Measurements from ENCODE around the gene MCUB. TPM values are rescaled to one million over a fixed set of nuclear protein-coding genes. Genes with fewer than 3 reads are reported as not detected.

MCUB gene
- total and polyA plus RNA-seq, 4 donors = 1.3 to 4.9 (median 1.9) TPM

DNA sequence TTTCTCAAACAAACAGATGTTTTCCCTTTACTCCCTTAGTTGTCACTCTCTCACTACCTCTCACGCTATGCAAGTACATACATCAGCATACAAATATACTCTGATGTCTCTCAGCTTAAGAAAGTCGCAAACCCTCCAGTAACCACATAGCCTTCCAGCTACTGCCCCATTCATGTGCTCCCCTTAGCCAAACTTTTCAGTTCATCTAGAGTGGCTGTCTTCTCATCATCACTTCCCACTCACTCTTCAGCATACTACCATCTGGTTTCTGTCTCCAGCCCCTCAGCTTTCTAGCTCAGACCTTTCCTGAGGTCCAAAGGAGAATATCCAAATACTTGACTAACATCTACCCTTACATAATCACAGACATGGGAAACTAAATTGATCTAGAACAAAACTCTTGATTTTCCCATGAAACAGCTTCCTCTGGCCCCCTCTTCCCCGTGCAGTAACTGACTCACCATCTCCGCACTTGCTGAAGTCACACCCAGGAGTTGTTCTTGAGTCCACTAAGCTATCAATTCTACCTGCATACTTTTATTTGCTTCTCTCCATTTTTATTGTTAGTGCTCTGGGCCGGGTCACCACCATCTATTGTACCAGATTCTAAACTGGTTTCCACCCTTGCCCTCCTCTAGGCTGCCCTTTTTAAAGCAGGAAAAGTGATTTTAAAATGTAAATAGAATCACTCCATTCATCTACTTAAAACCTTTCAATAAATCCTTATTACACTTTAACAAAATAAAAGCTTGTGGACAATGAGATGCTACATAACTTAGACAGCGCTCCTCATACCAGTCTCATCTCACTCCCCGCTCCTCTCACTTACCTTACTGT is 86.0 kb downstream of the MCUB start (continued):
- TF ChIP-seq, protein P1, sequence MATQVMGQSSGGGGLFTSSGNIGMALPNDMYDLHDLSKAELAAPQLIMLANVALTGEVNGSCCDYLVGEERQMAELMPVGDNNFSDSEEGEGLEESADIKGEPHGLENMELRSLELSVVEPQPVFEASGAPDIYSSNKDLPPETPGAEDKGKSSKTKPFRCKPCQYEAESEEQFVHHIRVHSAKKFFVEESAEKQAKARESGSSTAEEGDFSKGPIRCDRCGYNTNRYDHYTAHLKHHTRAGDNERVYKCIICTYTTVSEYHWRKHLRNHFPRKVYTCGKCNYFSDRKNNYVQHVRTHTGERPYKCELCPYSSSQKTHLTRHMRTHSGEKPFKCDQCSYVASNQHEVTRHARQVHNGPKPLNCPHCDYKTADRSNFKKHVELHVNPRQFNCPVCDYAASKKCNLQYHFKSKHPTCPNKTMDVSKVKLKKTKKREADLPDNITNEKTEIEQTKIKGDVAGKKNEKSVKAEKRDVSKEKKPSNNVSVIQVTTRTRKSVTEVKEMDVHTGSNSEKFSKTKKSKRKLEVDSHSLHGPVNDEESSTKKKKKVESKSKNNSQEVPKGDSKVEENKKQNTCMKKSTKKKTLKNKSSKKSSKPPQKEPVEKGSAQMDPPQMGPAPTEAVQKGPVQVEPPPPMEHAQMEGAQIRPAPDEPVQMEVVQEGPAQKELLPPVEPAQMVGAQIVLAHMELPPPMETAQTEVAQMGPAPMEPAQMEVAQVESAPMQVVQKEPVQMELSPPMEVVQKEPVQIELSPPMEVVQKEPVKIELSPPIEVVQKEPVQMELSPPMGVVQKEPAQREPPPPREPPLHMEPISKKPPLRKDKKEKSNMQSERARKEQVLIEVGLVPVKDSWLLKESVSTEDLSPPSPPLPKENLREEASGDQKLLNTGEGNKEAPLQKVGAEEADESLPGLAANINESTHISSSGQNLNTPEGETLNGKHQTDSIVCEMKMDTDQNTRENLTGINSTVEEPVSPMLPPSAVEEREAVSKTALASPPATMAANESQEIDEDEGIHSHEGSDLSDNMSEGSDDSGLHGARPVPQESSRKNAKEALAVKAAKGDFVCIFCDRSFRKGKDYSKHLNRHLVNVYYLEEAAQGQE (IDR thresholded peaks at IDR 0.05) = no peak

DNA sequence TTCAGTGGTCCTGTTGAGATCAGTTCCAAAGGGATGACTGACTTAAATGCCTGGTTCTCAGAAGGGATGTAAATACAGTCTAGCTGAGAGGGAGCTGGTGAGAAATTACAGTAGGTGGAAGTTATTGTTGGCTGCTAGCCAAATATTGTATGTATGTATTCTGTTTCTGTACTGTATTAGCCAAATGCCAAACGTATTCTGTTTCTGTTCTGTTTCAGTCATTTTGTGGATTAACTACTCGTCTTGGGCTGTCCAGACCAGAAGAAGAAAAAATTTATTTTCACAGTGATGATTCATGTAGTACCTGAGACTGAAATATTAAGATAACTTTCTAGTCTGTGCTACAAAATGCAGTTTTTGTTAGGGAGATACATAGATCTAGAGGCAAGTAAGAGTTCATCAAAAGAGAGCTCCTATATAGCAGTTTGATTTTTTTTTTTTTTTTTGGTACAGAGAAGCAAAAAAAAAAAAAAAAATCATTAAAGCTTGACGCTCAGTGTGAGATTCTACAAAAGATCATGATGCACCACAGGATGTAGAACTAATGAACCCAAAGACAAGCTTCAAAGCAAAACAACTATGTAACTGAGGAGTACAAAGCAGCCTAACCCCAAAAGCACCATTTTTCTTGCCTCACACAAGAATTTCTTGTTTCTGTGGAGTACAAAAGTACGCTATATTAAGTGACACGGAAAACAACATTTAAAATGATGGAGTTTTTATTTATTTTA is 88.4 kb downstream of the MCUB start:
- H3K9ac ChIP-seq (ENCODE audit: low read depth in 1 of 2, low read length in 2 of 2) = no peak overlapping the region
- H3K27ac ChIP-seq (ENCODE audit: low read depth in 1 of 2, low read length in 2 of 2) = no peak overlapping the region
- H3K4me1 ChIP-seq (ENCODE audit: control insufficient read depth in 4 of 4, insufficient read depth in 4 of 4, low read length in 3 of 4) = no peaks in the 10 kb centered on the region
- 73% methylated on average over 5 of the region's 5 CpGs for WGBS
- no peak for TF ChIP-seq EGR1 (IDR thresholded peaks at IDR 0.05; ENCODE audit: low read depth in 2 of 2)
- no peaks in the 10 kb centered on the region for H3K27me3 ChIP-seq (ENCODE audit: control insufficient read depth in 4 of 4, insufficient read depth in 4 of 4, low read length in 3 of 4)
- no peak for DNase-seq (ENCODE audit: low spot score)
- H3K36me3 ChIP-seq (ENCODE audit: control insufficient read depth in 4 of 4, insufficient read depth in 3 of 4, low read depth in 1 of 4, low read length in 3 of 4) = no peaks in the 10 kb centered on the region
- peaks cover 0 to 2% (median 0%) of the 10 kb centered on the region in 4 donors for H3K9me3 ChIP-seq (ENCODE audit: control insufficient read depth in 4 of 4, low read length in 3 of 4)
- no peak overlapping the region for H3K4me3 ChIP-seq (ENCODE audit: low read depth in 1 of 3, low read length in 3 of 3)

DNA sequence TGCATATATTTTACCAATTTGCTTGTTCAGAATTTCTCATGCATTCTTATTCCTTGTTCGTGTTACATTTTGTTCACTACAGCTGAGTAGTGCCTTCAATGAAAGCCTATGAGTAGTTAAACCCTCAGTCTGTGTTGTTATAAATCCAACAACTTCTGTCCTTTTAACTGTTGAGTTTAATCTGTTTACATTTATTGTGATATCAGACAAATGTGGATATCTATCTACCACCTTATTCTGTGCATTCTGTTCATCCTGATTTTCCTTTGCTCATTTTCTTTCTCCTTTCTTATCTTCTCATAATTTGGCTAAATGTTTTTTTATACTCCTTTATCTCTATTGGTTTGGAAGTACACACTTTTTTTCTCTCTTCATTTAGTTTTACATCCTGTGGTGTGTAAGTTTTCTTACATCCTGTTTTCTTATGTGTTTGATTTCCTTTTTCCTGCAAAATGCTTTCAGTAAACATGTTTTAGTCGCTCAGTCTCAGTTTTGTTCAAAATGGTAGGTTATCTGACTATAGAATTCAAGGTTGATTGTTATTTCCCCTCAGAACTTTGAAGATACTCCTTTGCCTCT is 89.0 kb downstream of the MCUB start:
- no peak overlapping the region for H3K4me3 ChIP-seq (ENCODE audit: low read depth in 1 of 3, low read length in 3 of 3)
- no peaks in the 10 kb centered on the region for H3K4me1 ChIP-seq (ENCODE audit: control insufficient read depth in 4 of 4, insufficient read depth in 4 of 4, low read length in 3 of 4)
- TF ChIP-seq RXRA (IDR thresholded peaks at IDR 0.05) (no peak), JUND (IDR thresholded peaks at IDR 0.05) (no peak), NR2F2 (IDR thresholded peaks at IDR 0.05) (no peak), HNF4A (conservative IDR thresholded peaks at IDR 0.05) (no peak), HNF4G (IDR thresholded peaks at IDR 0.05) (no peak)
- TF ChIP-seq, protein P2, sequence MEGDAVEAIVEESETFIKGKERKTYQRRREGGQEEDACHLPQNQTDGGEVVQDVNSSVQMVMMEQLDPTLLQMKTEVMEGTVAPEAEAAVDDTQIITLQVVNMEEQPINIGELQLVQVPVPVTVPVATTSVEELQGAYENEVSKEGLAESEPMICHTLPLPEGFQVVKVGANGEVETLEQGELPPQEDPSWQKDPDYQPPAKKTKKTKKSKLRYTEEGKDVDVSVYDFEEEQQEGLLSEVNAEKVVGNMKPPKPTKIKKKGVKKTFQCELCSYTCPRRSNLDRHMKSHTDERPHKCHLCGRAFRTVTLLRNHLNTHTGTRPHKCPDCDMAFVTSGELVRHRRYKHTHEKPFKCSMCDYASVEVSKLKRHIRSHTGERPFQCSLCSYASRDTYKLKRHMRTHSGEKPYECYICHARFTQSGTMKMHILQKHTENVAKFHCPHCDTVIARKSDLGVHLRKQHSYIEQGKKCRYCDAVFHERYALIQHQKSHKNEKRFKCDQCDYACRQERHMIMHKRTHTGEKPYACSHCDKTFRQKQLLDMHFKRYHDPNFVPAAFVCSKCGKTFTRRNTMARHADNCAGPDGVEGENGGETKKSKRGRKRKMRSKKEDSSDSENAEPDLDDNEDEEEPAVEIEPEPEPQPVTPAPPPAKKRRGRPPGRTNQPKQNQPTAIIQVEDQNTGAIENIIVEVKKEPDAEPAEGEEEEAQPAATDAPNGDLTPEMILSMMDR (IDR thresholded peaks at IDR 0.05; ENCODE audit: low read depth, low read length, missing input control) = no peak
- TF ChIP-seq, protein P3, sequence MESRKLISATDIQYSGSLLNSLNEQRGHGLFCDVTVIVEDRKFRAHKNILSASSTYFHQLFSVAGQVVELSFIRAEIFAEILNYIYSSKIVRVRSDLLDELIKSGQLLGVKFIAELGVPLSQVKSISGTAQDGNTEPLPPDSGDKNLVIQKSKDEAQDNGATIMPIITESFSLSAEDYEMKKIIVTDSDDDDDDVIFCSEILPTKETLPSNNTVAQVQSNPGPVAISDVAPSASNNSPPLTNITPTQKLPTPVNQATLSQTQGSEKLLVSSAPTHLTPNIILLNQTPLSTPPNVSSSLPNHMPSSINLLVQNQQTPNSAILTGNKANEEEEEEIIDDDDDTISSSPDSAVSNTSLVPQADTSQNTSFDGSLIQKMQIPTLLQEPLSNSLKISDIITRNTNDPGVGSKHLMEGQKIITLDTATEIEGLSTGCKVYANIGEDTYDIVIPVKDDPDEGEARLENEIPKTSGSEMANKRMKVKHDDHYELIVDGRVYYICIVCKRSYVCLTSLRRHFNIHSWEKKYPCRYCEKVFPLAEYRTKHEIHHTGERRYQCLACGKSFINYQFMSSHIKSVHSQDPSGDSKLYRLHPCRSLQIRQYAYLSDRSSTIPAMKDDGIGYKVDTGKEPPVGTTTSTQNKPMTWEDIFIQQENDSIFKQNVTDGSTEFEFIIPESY (IDR thresholded peaks at IDR 0.05) = no peak
- no peak overlapping the region for H3K27ac ChIP-seq (ENCODE audit: low read depth in 1 of 2, low read length in 2 of 2)
- DNase-seq (ENCODE audit: low spot score) = no peak
- H3K27me3 ChIP-seq (ENCODE audit: control insufficient read depth in 4 of 4, insufficient read depth in 4 of 4, low read length in 3 of 4) = no peaks in the 10 kb centered on the region
- no peaks in the 10 kb centered on the region for H3K36me3 ChIP-seq (ENCODE audit: control insufficient read depth in 4 of 4, insufficient read depth in 3 of 4, low read depth in 1 of 4, low read length in 3 of 4)
- H3K9ac ChIP-seq (ENCODE audit: low read depth in 1 of 2, low read length in 2 of 2) = no peak overlapping the region
- peaks cover 0 to 2% (median 0%) of the 10 kb centered on the region in 4 donors for H3K9me3 ChIP-seq (ENCODE audit: control insufficient read depth in 4 of 4, low read length in 3 of 4)
- WGBS = 80% methylated on average over 2 of the region's 2 CpGs
